Measurements from ENCODE around the gene ABCC6. TPM values are rescaled to one million over a fixed set of nuclear protein-coding genes. Genes with fewer than 3 reads are reported as not detected.

Gene ABCC6
- total and polyA plus RNA-seq, 2 donors from 2014 or later = 7.5 to 54.5 TPM

- intact Hi-C loops (cut with DNase I) = no loop called here
- no peak for DNase-seq
- no peak for TF ChIP-seq CTCF (IDR thresholded peaks at IDR 0.05; ENCODE audit: borderline replicate concordance, extremely low read depth, insufficient read depth)
- peaks cover 0 to 47% (median 17%) of the 10 kb centered on the region in 3 donors for H3K36me3 ChIP-seq (ENCODE audit: control insufficient read depth in 2 of 3, insufficient read depth in 3 of 3, low read length in 3 of 3)
- peaks cover 0 to 4% (median 2%) of the 10 kb centered on the region in 3 donors for H3K4me1 ChIP-seq (ENCODE audit: control insufficient read depth in 2 of 3, insufficient read depth in 2 of 3, low read depth in 1 of 3, low read length in 3 of 3)
- FAIRE-seq = no peak
- no peaks in the 10 kb centered on the region for H3K27me3 ChIP-seq (ENCODE audit: control insufficient read depth, insufficient read depth, low read length)
- H3K9ac ChIP-seq (ENCODE audit: low read length in 3 of 3) = no peak overlapping the region
- no peak overlapping the region for H3K27ac ChIP-seq (ENCODE audit: low read depth in 2 of 2, low read length in 2 of 2)
- H3K9me3 ChIP-seq (ENCODE audit: control insufficient read depth in 2 of 3, insufficient read depth in 1 of 3, low read length in 3 of 3) = peaks cover 3 to 13% (median 5%) of the 10 kb centered on the region in 3 donors
- no peak overlapping the region for H3K4me3 ChIP-seq (ENCODE audit: low read length in 3 of 3)
These were observed 65.1 kb downstream of the ABCC6 start for GRCh38 chr16:16158082-16158658.

GRCh38 chr16:16157166-16157565 lies 66.1 kb downstream of the ABCC6 start:
- TF ChIP-seq CTCF (IDR thresholded peaks at IDR 0.05; ENCODE audit: borderline replicate concordance, extremely low read depth, insufficient read depth) = no peak
- Histone ChIP-seq H3K9me3 (ENCODE audit: control insufficient read depth in 2 of 3, insufficient read depth in 1 of 3, low read length in 3 of 3) (peaks cover 3 to 13% (median 5%) of the 10 kb centered on the region in 3 donors), H3K27me3 (ENCODE audit: control insufficient read depth, insufficient read depth, low read length) (no peaks in the 10 kb centered on the region), H3K27ac (ENCODE audit: low read depth in 2 of 2, low read length in 2 of 2) (no peak overlapping the region), H3K9ac (ENCODE audit: low read length in 3 of 3) (no peak overlapping the region), H3K4me1 (ENCODE audit: control insufficient read depth in 2 of 3, insufficient read depth in 2 of 3, low read depth in 1 of 3, low read length in 3 of 3) (peaks cover 0 to 4% (median 2%) of the 10 kb centered on the region in 3 donors), H3K4me3 (ENCODE audit: low read length in 3 of 3) (no peak overlapping the region), H3K36me3 (ENCODE audit: control insufficient read depth in 2 of 3, insufficient read depth in 3 of 3, low read length in 3 of 3) (peaks cover 0 to 41% (median 12%) of the 10 kb centered on the region in 3 donors)
- DNase-seq = no peak
- no peak for FAIRE-seq
- intact Hi-C loops (cut with DNase I) = no loop called here

- no peak for TF ChIP-seq CTCF (IDR thresholded peaks at IDR 0.05; ENCODE audit: borderline replicate concordance, extremely low read depth, insufficient read depth)
These were observed 68.1 kb downstream of the ABCC6 start for GRCh38 chr16:16155234-16155633.

More at GRCh38 chr16:16155234-16155633, 68.1 kb downstream of the ABCC6 start:
- no peak overlapping the region for H3K4me3 ChIP-seq (ENCODE audit: low read length in 3 of 3)
- peaks cover 3 to 13% (median 5%) of the 10 kb centered on the region in 3 donors for H3K9me3 ChIP-seq (ENCODE audit: control insufficient read depth in 2 of 3, insufficient read depth in 1 of 3, low read length in 3 of 3)
- no peak overlapping the region for H3K9ac ChIP-seq (ENCODE audit: low read length in 3 of 3)
- no peaks in the 10 kb centered on the region for H3K27me3 ChIP-seq (ENCODE audit: control insufficient read depth, insufficient read depth, low read length)
- DNase-seq (no peak), FAIRE-seq (no peak)
- H3K27ac ChIP-seq (ENCODE audit: low read depth in 2 of 2, low read length in 2 of 2) = no peak overlapping the region
- peaks cover 0 to 4% (median 1%) of the 10 kb centered on the region in 3 donors for H3K4me1 ChIP-seq (ENCODE audit: control insufficient read depth in 2 of 3, insufficient read depth in 2 of 3, low read depth in 1 of 3, low read length in 3 of 3)
- H3K36me3 ChIP-seq (ENCODE audit: control insufficient read depth in 2 of 3, insufficient read depth in 3 of 3, low read length in 3 of 3) = peaks cover 0 to 34% (median 10%) of the 10 kb centered on the region in 3 donors
- intact Hi-C loops (cut with DNase I) = no loop called here

Data from kidney (tissue), 14 donors.